Globus pallidus (tissue), 1 donor: ENCODE measurements around the gene SGTA.
A peak's percentile ranks its signal among the peaks of the same experiment; 100 is the strongest.
"Not testable (repeated sequence)": the region's sequence is repeated elsewhere in the genome, so short reads cannot be mapped to it uniquely, and the experiment has no call there.

Source experiments
- DNase-seq: peaks from one replicate; pipeline ENCODE4 v3.0.0-alpha.2; 2015; ENCODE audit warnings: low spot score

SGTA gene

DNA sequence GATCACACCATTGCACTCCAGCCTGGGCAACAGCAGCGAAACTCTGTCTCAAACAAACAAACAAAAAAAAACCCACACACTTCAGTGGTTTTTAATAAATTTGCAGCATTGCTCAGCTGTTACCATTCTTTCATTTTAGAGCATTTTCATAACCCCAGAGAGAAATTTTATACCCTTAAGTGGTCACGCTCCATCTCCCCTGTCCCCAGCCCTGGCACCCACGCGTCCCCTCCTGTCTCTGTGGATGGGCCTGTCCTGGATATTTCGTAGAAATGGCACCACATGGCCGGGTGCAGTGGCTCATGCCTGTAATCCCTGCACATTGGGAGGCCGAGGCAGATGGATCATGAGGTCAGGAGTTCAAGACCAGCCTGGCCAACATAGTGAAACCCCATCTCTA is 10.1 kb upstream of the SGTA start:
- DNase-seq: no peak

DNA sequence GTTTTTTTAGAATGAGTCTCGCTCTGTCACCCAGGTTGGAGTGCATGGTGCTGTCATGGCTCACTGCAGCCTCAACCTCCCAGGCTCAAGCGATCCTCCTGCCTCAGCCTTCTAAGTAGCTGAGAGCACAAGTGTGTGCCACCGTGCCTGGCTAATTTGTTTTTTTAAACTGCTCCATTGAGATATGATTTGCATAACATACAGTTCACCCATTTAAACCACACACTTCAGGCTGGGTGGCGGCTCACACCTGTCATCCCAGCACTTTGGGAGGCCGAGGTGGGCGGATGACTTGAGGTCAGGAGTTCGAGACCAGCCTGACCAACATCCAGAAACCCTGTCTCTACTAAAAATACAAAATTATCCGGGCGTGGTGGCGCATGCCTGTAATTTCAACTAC is 9.6 kb upstream of the SGTA start:
- not testable (repeated sequence) for DNase-seq

DNA sequence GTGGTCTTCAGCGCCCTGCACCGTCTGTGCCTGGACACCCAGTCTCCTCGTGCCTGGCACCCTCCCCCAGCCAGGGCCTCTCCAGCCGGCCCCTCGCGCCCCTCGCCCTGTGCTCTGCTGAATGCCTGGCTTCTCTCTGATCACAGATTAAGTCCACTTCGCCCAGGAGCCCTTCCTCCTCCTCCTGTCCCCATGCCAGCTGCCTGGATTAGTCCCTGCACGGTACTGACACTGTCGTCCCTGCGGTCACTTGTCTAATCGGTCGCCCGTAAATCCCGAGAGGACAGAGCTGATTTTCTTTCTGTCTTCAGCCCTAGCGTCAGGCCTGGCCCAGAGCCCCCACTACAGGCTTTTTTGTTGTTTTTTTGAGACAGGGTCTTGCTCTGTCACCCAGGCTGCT is 8.8 kb upstream of the SGTA start:
- DNase-seq: no peak

DNA sequence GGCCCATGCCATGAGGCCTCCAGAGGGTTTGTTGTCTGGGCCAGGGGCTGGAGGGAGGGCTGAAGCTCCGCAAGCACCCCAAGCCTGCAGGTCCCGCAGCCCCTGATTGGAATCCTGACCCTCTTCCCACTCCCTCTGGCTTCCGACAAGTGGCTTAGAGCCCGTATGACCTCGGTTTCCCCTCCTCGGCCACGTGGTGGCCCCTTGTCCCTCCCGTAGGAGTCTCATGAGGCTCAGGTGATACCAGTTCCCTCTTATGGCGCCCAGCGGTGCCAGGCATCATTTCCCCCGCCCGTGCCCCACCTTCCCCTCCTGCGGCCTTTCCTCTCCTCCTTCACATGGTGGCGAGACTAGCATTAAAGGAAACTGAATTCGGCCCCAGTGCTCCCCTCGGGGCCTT is 8.4 kb upstream of the SGTA start:
- DNase-seq: no peak

DNA sequence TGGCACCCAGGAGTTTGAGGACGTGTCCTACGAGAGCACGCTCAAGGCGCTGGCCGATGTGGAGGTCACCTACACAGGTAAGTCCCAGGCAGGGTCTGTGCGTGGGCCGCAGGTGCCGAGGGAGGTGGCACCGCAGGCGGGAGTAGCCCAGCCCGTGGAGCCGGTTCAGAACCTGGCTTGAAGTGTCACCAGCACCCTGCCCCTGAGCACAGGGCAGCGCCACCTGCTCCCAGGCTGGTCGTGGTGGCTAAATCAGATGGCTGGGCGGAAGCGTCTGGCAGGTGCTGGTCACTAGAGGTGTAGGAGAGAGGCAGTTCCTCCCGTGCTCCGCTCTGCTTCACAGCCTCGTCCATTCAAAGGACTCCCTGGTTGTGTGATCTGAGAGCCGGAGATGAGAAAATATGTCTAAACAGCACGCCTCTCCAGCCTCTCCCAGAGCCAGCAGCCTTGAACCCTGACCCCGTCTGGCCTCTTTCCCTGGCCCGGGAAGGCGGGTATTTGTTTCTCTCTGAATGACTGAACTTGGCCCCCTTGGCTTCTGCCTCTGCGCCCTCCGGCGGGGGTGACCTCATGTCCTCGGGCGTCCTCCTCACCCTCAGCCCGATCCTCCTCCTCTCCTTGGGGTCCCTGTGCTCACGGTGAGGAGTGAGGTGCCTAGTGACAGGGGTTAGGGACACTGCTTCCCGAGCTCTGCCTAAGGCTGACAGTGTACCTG is 7.6 kb upstream of the SGTA start:
- no peak for DNase-seq

DNA sequence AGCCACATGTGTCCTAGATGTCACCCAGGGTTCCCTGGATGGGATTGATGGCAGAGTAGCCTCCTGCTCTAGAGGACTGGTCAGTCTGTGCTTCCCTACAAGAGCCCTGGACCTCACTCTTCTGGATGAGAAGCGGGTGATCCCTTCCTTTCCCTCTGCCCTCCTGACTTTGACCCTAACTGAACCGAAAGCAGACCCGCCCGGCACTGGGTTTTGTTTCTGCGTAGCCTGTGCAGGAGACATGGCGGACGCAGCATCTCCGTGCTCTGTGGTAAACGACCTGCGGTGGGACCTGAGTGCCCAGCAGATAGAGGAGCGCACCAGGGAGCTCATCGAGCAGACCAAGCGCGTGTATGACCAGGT is 7.1 kb upstream of the SGTA start:
- DNase-seq: no peak

DNA sequence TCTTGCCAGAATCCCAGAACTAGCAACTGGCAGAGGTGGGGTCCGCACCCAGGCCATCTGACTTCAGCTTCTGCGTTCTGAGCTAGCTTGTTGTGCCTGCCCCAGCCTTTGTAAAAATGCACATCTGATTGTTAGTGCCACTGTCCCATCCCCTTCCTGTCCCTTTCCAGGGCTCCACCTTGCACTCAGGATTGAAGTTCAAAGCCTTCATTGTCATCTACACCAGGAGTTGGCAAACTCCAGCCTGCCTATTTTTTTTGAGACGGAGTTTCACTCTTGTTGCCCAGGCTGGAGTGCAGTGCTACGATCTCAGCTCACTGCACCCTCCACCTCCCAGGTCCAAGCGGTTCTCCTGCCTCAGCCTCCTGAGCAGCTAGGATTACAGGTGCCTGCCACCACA is 5.2 kb upstream of the SGTA start:
- no peak for DNase-seq

DNA sequence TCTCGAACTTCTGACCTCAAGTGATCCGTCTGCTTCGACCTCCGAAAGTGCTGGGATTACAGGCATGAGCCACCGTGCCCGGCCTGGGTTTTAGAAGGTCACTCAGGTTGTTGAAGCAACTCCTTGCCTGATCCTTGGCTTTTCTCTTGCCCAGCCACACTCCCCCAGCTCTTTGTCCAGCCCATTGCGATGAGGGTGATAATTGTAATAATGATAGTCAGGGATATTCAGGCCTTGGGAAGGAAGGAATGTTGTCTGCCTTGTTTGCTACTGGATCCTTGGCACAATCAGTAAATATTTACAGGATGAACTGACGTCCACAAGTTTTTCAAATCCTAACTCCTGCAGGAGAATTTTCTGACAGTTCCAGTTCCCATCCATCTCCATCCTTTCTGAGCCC is 4.0 kb upstream of the SGTA start:
- no peak for DNase-seq

DNA sequence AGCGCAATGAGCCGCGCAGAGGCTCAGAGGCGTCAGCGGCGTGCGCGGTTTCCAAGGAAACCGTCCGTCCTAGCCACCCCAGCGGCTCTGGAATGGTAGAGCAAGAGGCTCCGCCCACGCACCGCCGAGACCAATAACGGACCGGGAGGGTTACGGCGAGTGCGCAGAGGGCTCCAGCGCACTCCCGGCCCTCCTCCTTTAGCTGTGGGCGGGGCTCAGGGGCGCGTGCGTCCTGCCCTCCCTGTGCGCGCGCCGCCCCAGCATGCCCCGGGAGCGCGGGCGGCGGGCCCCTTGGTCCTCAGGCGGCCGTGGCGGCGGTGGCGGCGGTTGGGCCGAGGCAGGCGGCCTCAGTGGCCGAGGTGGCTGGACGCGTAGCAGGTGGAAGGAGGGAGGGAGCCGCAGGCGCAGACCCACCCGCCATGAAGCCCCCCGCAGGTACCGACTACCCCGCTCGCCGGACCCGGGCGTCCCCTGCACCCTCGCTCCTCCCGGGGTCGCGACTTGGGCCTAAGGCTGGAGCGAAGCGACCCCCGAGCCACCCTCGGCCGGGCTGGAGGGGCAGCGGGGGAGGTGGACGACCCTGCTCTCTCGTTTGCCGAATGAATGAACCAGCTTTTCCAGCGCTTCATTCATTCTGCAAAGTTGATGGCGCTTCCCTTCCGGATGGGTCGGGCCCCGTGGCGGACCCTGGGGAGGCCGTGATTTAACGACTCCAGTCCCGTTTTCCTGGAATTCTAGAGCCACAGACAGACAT is 2.3 kb upstream of the SGTA start, which contains the start of gene THOP1:
THOP1 (plus strand) TSS at position 260 of the 754 bp plus-strand sequence; CDS start at position 420, 160 bp downstream.
- peak; percentile 98 for DNase-seq

DNA sequence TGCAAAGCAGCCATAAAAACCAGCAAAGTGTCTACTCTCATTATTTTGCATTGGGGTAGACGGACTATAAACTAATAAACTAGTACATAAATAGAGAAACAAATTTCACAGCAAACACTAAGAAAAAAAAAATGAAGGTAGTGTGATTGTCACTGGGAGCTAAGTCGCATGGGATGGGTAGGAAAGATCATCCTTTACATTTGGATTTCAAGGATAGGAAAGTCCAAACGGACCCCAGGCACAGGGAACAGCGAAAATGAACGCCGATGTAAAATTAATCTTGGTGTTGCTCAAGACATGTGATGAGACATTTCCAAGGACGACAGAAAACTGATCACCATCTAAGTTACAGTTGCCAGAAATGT is 690 bp upstream of the SGTA start:
- DNase-seq: no peak

DNA sequence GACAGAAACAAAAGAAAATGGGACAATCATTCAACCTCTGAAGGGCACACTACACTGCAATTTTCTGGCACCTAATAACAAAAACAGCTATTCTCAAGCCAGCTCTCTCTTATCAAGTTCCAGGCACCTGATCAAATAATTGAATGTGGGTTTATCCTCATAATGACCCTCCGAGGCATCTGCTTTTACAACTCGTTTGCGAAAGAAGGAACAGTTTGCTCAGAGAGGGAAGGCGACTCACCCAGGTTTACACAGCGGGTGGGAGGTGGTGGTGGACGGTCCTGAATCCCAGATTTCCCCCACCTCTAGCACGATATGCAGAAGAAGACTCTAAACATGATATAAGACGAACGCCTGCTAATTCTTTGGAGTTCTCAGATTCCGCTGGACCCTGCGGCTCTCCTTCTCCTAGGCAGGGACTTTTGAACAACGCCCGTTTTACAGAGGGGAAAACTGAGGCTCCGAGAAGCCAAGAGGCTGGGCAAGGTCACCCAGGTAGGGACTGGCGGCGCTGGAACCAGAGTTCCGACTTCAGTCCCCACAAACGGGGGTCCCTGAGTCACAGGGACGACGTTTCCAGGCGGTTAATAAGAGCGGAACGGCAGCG is 641 bp downstream of the SGTA start:
- DNase-seq: no peak

DNA sequence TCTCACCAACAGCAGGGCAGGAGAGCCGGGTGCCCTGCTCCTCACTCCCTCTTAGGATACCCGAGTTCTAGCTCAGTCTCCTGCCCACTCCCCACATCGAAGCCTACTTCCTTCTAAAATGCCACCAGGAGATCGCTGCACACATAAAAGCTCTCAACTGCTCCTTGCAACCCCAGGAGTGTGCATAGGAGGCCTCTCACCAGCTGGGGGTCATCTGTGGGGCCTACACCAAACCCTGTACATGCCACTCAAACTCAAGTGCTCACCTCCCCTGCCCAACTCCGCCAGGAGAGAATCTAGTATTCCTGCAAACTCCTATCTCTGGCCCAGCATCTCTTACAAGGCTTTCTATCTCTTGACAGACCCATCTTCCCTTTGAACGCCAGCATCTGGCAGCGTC is 2.8 kb downstream of the SGTA start:
- DNase-seq: no peak

DNA sequence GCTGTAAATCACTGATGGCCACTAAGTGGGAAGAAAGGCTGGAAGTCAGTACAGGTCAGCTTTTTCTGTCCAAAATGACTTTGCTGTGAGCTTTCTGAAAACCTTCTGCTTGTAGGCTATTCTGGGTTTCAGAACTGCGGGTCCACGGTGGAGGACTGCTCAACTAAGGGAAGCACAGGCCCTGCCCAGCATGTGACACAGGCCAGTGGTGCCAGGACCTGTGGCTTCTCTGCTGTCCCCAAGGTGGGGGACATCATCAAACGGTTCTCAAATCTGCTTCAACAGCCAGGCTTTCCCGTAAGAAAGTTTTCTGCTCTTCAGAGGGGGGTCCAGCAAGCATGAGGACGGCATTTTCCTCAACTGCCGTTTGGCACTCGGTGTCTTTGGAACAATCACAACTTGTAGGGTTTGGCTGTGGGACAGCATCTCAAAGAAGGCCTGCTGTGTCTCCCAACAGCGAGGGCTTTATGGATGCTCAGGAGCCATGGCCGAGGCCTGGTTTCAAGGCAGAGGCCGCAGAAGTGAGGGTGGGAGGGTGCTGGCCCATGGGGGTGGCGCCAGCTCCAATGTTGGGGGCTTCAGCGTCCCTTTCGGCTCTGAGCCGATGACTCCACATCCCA is 3.8 kb downstream of the SGTA start:
- DNase-seq: peak; percentile 82

DNA sequence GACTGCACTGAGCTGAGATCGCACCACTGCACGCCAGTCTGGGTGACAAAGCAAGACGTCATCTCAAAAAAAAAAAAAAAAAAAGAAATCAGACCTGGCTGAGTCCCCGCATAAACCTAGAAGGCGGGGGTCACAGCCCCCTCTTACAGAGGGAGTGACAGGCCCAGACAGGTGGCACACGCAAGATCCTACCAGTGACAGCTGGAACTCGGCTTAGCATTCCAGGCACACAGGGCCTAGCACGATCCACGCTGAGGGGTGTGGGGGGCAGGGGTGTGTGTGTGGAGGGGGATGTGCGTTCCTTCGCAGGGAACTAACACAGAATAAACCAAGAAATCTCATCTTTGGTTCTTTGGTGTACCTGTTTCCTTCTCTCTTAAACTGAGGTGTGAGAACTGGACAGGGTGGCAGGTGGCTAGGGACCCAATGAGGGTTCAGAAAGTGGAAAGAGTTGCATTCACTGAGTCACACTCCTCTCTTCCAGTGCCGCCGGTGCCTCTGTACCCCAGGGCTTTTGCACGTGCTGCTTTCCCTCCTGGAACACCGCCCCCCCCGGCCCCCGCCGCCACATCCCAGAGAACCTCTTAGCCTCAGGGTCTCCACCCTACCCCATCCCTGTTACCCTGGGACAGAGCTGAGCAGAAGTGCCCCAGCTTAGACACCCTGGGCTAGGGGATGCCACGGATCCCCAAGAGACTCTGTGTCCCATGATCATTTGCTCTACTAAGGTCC is 5.0 kb downstream of the SGTA start:
- DNase-seq: peak; percentile 17

DNA sequence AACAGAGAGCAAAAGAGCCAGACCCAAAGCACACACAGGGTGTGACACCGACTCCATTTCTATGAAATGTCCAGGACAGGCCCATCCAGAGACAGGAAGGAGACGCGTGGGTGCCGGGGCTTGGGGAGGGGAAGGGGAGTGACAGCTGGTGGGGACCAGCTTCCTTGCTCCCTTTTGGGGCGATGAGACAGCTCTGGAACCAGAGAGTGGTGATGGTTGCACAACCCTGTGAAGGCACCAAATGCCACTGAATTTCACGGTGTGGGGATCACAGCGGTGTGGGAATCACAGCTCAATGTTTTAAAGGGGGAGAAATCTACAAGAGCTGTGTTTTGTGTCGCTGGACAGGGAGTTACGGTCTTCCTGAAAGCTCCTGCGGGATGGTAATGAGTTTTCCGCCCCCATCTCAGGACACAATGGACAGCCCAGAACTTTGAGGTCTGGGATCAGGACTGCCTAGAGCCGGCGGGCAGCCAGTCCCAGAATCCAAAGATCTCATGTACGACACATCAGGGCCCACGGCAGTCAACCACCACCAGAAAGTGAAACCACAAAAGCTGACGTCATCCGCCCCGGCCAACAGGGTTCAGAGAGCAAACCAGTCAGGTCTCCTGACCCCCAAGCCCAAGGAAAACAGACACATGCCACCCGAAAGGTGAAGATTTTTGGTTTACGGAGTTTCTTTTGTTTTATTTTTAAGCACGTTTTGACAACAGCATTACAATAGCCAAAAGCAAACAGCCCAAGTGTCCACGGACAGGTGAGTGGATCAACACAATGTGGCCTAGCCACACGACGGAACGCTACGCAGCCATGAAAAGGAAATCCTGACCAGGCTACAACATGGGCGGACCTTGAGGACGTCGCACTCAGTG is 7.3 kb downstream of the SGTA start:
- DNase-seq: peak; percentile 36

DNA sequence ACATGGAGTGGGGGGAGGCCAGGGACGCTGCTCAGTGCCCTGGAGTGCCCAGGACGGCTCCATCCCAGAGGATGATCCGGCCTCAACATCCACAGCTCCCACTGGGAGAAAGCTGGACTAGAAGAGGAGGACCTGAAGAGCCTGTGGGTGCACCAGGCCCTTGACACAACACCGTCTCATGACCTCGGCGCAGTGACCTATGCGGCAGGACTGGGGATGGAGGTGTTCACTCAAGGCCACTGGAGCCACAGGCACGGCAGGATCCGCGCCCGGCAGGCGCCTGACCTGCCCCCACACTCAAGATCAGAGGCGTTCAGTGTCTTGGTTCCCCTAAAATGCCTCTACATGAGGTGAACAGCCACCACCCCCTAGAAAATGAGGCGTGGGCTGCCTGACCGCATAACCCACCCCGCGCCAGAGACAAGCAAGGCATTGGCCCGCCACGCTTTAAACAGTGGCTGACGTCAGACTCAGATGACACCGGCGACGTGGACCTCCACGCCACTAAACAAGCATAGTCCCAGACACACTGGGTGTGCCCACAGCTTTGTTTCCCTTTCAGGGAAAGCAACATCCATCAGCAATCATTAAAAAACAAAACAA is 8.0 kb downstream of the SGTA start:
- peak; percentile 45 for DNase-seq

DNA sequence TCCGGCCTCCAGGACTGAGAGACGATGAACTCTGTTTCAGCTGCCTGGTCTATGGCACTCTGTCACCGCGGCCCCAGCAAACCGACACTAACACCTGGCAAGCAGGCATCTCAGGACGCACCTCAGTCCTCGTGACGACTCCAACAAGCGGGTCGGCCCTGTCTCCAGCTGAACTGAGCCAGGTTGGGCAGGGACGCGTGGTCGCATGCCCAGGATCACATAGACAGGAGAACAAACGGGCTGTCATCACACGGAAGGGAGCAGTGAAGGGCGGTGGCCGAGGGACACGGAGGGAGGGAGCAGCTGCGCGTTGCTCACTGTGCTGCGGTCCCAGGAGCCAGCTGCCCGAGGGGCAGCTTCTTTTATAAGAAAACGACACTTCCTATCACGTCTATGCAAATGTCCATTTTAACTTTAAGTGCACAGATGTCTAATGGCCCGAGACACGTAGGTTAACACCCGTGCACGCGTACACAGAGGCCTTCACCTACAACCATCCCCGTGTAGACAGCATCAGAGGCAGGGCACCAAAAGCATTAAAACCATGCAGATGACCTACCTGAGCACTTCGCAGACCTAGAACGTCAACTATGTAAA is 8.9 kb downstream of the SGTA start:
- no peak for DNase-seq

DNA sequence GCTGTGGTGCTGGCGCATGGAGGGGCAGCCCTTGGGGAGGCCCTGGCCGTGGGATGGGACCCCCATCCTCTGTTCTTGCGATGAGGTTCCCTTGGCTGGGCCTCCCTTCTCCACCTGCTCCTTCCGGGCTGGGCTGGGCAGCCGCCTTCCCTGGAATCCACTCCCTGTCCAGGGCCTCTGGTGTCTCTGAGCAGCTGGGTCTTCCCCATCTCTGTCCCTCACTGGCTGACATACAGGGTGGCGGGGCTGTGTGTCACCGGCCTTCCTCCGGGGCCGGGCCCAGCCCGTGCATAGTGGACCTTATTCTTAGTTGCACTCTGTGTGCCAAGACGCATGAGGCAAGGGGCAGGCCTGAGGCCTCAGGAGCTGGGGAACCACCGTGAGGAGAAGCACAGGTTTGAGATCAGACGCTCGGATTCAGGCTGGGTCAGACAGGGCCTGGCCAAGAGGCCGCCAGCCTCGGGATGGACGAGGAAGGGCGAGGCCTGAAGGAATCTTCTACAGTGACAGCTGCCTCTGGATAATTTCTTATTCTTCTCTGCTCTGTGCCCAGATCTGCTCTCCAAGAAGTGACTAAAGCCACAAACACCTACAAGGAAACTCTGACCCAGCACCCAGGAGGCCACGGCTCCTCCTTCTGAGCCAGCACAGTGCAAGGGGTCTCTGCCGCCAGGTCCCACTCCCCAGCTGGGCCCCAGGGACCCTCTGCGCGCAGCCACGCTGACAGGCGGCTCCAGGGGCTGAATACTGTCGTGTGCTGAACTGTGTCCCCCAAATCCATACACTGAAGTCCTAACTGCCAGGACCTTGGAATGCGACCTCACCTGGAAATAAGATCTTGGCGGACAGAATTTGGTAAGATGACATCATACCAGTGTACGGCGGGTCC is 11.0 kb downstream of the SGTA start:
- DNase-seq: no peak
